ENCODE results near the gene CREB5. TPM values are rescaled to one million over a fixed set of nuclear protein-coding genes. Genes with fewer than 3 reads are reported as not detected.

Gene CREB5
- total and polyA plus RNA-seq, 10 donors = 0.88 to 56.8 (median 23.5) TPM

GRCh38 chr7:28413011-28413410, 693 bp downstream of the CREB5 start:
- intact Hi-C loops (cut with DNase I; ENCODE audit: low total_unique reads) = no loop called here
- 93 to 100% (median 98%) methylated on average over 1 of the region's 1 CpG for WGBS, 5 donors
- H3K27me3 ChIP-seq (replicated peaks in 1 of 7) = peaks cover 0 to 88% (median 53%) of the 10 kb centered on the region in 7 donors

GRCh38 chr7:28414453-28414852, 2.1 kb downstream of the CREB5 start:
- H3K4me3 ChIP-seq = no peak overlapping the region
- intact Hi-C loops (cut with DNase I; ENCODE audit: low total_unique reads) = no loop called here

More at GRCh38 chr7:28413011-28413410, 693 bp downstream of the CREB5 start:
- H3K36me3 ChIP-seq = no peaks in the 10 kb centered on the region
- H3K4me3 ChIP-seq = no peak overlapping the region
- no peak overlapping the region for H3K27ac ChIP-seq
- peaks cover 19 to 35% (median 29%) of the 10 kb centered on the region in 6 donors for H3K4me1 ChIP-seq
- TF ChIP-seq POLR2AphosphoS5 (IDR thresholded peaks at IDR 0.05) (no peak), CTCF (IDR thresholded peaks at IDR 0.05 in 8 of 11, conservative IDR thresholded peaks at IDR 0.05 in 3 of 11) (no peak), POLR2A (IDR thresholded peaks at IDR 0.05) (no peak)
- no peak for DNase-seq
- no peaks in the 10 kb centered on the region for H3K9me3 ChIP-seq

GRCh38 chr7:28417321-28417940, 5.1 kb downstream of the CREB5 start:
- no peaks in the 10 kb centered on the region for H3K4me1 ChIP-seq
- peaks cover 0 to 44% (median 11%) of the 10 kb centered on the region in 7 donors for H3K27me3 ChIP-seq (replicated peaks in 1 of 7)
- no peak for DNase-seq
- TF ChIP-seq CTCF (IDR thresholded peaks at IDR 0.05 in 8 of 11, conservative IDR thresholded peaks at IDR 0.05 in 3 of 11) (no peak), POLR2AphosphoS5 (IDR thresholded peaks at IDR 0.05) (no peak), POLR2A (IDR thresholded peaks at IDR 0.05) (no peak)
- no peaks in the 10 kb centered on the region for H3K9me3 ChIP-seq
- 65 to 80% (median 70%) methylated on average over 5 of the region's 5 CpGs for WGBS, 5 donors
- H3K36me3 ChIP-seq = no peaks in the 10 kb centered on the region
- no peak overlapping the region for H3K27ac ChIP-seq
- H3K4me3 ChIP-seq = no peak overlapping the region
- intact Hi-C loops (cut with DNase I; ENCODE audit: low total_unique reads) = no loop called here

More at GRCh38 chr7:28414453-28414852, 2.1 kb downstream of the CREB5 start:
- H3K27me3 ChIP-seq (replicated peaks in 1 of 7) = peaks cover 0 to 74% (median 38%) of the 10 kb centered on the region in 7 donors
- TF ChIP-seq CTCF (IDR thresholded peaks at IDR 0.05 in 8 of 11, conservative IDR thresholded peaks at IDR 0.05 in 3 of 11) = no peak
- no peak for TF ChIP-seq POLR2AphosphoS5 (IDR thresholded peaks at IDR 0.05)
- no peak for TF ChIP-seq POLR2A (IDR thresholded peaks at IDR 0.05)
- WGBS, 5 donors = 77 to 92% (median 84%) methylated on average over 1 of the region's 1 CpG
- H3K9me3 ChIP-seq = no peaks in the 10 kb centered on the region
- no peaks in the 10 kb centered on the region for H3K36me3 ChIP-seq
- no peak overlapping the region for H3K27ac ChIP-seq
- H3K4me1 ChIP-seq = peaks cover 14 to 25% (median 23%) of the 10 kb centered on the region in 6 donors
- DNase-seq = no peak

GRCh38 chr7:28418311-28418710, 6.0 kb downstream of the CREB5 start:
- Histone ChIP-seq H3K36me3 (no peaks in the 10 kb centered on the region), H3K27ac (no peak overlapping the region), H3K4me1 (no peaks in the 10 kb centered on the region), H3K4me3 (no peak overlapping the region), H3K9me3 (no peaks in the 10 kb centered on the region), H3K27me3 (replicated peaks in 1 of 7) (peaks cover 0 to 35% (median 5%) of the 10 kb centered on the region in 7 donors)
- TF ChIP-seq POLR2A (IDR thresholded peaks at IDR 0.05) = no peak
- TF ChIP-seq POLR2AphosphoS5 (IDR thresholded peaks at IDR 0.05) = no peak
- TF ChIP-seq CTCF (IDR thresholded peaks at IDR 0.05 in 8 of 11, conservative IDR thresholded peaks at IDR 0.05 in 3 of 11) = no peak
- no peak for DNase-seq
- intact Hi-C loops (cut with DNase I; ENCODE audit: low total_unique reads) = no loop called here
- WGBS, 5 donors = 90 to 97% (median 95%) methylated on average over 2 of the region's 2 CpGs

Data from spleen (tissue), 11 donors.